ENCODE results near the gene PRM1. TPM values are rescaled to one million over a fixed set of nuclear protein-coding genes. Genes with fewer than 3 reads are reported as not detected.
A peak's percentile ranks its signal among the peaks of the same experiment; 100 is the strongest.

PRM1 gene
- total and polyA plus RNA-seq, 2 of the 13 experiments (the other 11 are each of a cell fraction or from before 2014, with no cell fraction given) = not detected

DNA sequence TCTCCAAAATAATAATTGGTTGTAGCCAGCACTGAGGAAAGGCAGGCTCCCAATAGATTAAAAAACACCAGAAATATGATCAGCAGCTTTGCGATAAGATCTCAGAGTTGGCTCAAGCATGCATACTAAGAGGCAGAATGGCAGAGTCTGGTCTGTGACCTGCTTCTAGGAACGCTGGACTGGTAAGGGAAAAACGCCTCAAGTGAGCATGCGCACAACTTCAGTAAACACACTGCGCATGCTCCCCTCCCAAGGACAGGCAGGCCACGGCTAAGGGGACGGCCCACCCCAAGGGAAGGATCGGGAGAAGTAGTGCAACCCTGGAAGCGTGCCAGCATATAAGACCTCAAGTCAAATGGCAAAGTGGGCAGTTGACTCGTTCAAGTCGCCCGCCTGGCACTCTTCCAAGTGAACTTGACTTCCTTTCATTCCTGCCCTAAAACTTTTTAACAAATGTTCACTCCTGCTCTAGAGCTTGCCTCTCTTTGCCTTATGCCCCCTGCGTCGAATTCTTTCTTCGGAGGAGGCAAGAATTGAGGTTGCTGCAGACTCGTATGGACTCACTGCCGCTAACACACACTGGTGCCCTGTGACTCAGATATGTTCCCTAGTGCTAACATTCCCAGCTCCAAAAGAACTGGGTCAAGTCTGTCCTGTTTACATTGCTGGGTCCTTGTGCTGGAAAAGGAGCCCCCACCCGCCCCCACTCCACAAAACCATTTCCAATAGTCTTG, 22.4 kb upstream of the PRM1 start (continued):
- TF ChIP-seq AKNA (CRISPR knock-in tag; IDR thresholded peaks at IDR 0.05; ENCODE audit: borderline replicate concordance) = no peak
- TF ChIP-seq SPEN (CRISPR knock-in tag; IDR thresholded peaks at IDR 0.05; ENCODE audit: low read depth) = peak; percentile 14; the same call in 1 of the 2 replicates
- TF ChIP-seq ZNF749 (CRISPR knock-in tag; IDR thresholded peaks at IDR 0.05; ENCODE audit: borderline replicate concordance) = no peak
- no peak for TF ChIP-seq GABPA (IDR thresholded peaks at IDR 0.05; ENCODE audit: low read depth, low read length)
- no peak for TF ChIP-seq GABPA (CRISPR knock-in tag; IDR thresholded peaks at IDR 0.05; ENCODE audit: low read depth)
- TF ChIP-seq ARNT2 (CRISPR knock-in tag; IDR thresholded peaks at IDR 0.05; ENCODE audit: low read depth) = 0 out of 2 replicates have a peak, but pooled peaks have one; percentile 35
- TF ChIP-seq NR3C1 (CRISPR knock-in tag; IDR thresholded peaks at IDR 0.05) = no peak
- no peak for TF ChIP-seq NR2F6 (IDR thresholded peaks at IDR 0.05)
- no peak for TF ChIP-seq NR2F6 (CRISPR knock-in tag; IDR thresholded peaks at IDR 0.05)
- TF ChIP-seq MIER2 (CRISPR knock-in tag; IDR thresholded peaks at IDR 0.05) = no peak
- TF ChIP-seq ELF1 (CRISPR knock-in tag; IDR thresholded peaks at IDR 0.05) = no peak
- TF ChIP-seq RFXAP (CRISPR knock-in tag; IDR thresholded peaks at IDR 0.05; ENCODE audit: borderline replicate concordance) = no peak
- TF ChIP-seq, protein P1, sequence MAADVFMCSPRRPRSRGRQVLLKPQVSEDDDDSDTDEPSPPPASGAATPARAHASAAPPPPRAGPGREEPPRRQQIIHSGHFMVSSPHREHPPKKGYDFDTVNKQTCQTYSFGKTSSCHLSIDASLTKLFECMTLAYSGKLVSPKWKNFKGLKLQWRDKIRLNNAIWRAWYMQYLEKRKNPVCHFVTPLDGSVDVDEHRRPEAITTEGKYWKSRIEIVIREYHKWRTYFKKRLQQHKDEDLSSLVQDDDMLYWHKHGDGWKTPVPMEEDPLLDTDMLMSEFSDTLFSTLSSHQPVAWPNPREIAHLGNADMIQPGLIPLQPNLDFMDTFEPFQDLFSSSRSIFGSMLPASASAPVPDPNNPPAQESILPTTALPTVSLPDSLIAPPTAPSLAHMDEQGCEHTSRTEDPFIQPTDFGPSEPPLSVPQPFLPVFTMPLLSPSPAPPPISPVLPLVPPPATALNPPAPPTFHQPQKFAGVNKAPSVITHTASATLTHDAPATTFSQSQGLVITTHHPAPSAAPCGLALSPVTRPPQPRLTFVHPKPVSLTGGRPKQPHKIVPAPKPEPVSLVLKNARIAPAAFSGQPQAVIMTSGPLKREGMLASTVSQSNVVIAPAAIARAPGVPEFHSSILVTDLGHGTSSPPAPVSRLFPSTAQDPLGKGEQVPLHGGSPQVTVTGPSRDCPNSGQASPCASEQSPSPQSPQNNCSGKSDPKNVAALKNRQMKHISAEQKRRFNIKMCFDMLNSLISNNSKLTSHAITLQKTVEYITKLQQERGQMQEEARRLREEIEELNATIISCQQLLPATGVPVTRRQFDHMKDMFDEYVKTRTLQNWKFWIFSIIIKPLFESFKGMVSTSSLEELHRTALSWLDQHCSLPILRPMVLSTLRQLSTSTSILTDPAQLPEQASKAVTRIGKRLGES (CRISPR knock-in tag; IDR thresholded peaks at IDR 0.05; ENCODE audit: borderline replicate concordance) = no peak
- no peak for TF ChIP-seq SP5 (CRISPR knock-in tag; IDR thresholded peaks at IDR 0.05; ENCODE audit: borderline replicate concordance, low read depth)
- TF ChIP-seq ZNF446 (CRISPR knock-in tag; IDR thresholded peaks at IDR 0.05) = no peak
- TF ChIP-seq RBM22 (optimal IDR thresholded peaks at IDR 0.05; ENCODE audit: low read length) = no peak
- TF ChIP-seq YEATS2 (CRISPR knock-in tag; IDR thresholded peaks at IDR 0.05; ENCODE audit: borderline replicate concordance) = no peak
- no peak for TF ChIP-seq NR0B2 (CRISPR knock-in tag; IDR thresholded peaks at IDR 0.05)
- TF ChIP-seq, protein P2, sequence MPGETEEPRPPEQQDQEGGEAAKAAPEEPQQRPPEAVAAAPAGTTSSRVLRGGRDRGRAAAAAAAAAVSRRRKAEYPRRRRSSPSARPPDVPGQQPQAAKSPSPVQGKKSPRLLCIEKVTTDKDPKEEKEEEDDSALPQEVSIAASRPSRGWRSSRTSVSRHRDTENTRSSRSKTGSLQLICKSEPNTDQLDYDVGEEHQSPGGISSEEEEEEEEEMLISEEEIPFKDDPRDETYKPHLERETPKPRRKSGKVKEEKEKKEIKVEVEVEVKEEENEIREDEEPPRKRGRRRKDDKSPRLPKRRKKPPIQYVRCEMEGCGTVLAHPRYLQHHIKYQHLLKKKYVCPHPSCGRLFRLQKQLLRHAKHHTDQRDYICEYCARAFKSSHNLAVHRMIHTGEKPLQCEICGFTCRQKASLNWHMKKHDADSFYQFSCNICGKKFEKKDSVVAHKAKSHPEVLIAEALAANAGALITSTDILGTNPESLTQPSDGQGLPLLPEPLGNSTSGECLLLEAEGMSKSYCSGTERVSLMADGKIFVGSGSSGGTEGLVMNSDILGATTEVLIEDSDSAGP (CRISPR knock-in tag; IDR thresholded peaks at IDR 0.05; ENCODE audit: borderline replicate concordance) = peak; percentile 30; the same call in 1 of the 2 replicates
- no peak for TF ChIP-seq ZNF124 (CRISPR knock-in tag; IDR thresholded peaks at IDR 0.05)
- no peak for TF ChIP-seq ZNF83 (CRISPR knock-in tag; IDR thresholded peaks at IDR 0.05; ENCODE audit: borderline replicate concordance)
